T follicular helper cell (primary cell): ENCODE results near the gene NYAP2.

ENCODE experiments used
- DNase-seq: peaks from one replicate; pipeline ENCODE4 v3.0.0-alpha.2; 2020; ENCODE audit warnings: low read depth

The NYAP2 gene

GRCh38 chr2:225428360-225428759 lies 28.9 kb downstream of the NYAP2 start:
- no peak for DNase-seq

DNA sequence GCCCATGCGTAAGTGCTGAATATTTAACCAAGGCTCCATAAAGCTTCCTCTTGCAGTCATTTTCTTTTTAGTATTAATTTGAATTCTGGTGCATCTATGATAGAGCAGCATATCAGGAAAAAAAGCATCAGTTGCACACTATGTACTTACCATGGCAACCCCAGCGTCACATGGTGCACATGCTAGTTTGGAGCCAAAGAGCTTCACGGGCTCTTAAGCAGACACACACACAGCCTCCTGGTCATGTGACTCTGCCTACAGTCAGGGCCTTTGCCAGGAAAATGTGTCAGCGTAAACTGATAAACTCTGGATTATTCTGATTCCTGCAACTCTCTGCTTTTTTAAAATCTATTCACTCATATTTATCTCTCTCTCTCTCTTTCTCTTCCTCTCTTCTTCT lies 30.2 kb downstream of the NYAP2 start:
- no peak for DNase-seq

- DNase-seq = no peak
These were observed 31.8 kb downstream of the NYAP2 start for GRCh38 chr2:225431105-225431863.

GRCh38 chr2:225434014-225434413 lies 34.5 kb downstream of the NYAP2 start:
- DNase-seq = no peak

GRCh38 chr2:225437319-225437718 lies 37.8 kb downstream of the NYAP2 start:
- no peak for DNase-seq

DNA sequence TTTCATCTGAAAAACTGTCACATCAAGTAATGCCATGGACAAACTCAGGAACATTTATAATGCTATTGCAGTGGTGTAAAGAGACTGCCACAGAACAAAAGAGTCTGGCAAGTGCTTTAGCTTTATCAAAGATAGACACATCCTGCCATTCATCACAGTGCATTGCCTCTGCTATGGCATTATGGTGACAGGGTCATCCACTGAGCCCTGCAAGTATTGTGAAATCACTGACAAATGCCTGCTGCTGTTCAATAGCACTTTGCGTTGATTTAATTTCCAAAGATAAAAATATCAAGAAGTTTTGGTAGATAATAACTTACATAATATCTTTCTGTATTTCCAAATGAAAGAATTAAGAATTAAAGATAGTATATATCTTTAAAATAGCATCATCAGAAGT lies 38.7 kb downstream of the NYAP2 start:
- no peak for DNase-seq

- no peak for DNase-seq
These were observed 53.2 kb downstream of the NYAP2 start for GRCh38 chr2:225452677-225453076.

- no peak for DNase-seq
These were observed 54.9 kb downstream of the NYAP2 start for GRCh38 chr2:225454412-225454811.

DNA sequence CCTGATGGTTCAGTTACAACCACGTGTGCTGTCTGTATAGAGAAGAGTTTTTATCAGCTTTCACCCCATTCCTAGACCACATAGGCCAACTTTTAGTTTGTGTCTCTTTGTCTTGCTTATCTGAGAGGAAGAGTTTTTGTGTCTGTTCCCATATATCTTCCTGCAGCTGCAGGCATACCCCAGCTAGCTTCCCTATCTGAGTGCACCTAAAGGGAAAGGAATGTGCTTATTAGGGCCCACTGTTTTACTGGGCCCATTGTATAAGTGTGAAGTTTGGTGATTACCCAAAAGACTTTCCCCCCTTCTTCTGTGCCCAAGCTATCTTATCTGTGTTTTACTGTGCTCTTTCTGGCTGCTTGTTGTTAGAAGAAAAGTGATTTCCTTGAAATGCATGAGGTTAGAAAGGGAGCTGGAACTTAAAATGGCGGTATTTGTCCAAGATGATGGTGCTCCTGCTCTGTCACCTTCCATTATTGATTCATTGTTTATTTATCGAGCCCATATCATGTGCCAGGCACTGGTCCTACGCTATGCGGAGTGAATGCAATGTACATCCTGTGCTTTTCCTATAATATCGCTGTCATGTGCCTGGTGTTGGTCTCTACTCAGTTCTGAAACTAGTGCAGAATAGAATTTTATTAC lies 57.2 kb downstream of the NYAP2 start:
- no peak for DNase-seq

DNA sequence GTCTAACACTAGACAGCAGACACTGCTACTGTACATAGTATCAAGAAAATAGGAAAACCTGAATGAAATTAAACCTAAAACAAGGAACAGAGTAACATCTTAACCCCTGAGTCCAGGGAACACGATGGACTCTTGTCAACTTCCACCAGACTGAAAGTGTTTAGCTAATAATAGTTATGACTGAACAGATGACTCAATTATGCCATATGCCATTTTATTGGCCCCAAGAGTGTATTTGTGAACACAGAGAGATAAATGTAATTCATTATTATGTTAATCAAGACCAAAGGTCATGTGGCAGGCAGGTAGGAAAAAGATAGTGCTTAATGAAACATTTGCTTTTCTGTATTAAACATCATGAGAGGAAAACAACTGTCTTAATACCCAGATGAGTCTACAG lies 58.0 kb downstream of the NYAP2 start:
- DNase-seq = no peak

GRCh38 chr2:225458431-225459117 lies 59.1 kb downstream of the NYAP2 start:
- no peak for DNase-seq

DNA sequence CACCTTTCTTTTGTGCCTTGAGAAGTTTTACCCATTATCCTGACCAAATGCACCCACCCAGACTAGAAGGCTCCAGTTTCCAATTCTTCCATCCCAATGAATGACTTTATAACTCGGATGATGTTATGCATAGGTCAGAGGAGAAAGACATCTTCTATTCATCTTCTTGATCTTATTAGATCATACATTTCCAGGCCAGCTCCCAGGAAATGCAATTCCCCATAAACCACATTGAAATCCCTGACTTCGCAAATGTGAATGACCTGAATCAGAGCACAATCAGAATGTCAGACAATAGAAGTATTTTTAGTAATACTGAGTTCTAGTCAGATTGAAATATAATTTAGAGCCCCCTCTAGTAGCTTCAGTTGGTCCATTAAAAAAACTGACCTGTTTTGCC lies 62.9 kb downstream of the NYAP2 start:
- no peak for DNase-seq

DNA sequence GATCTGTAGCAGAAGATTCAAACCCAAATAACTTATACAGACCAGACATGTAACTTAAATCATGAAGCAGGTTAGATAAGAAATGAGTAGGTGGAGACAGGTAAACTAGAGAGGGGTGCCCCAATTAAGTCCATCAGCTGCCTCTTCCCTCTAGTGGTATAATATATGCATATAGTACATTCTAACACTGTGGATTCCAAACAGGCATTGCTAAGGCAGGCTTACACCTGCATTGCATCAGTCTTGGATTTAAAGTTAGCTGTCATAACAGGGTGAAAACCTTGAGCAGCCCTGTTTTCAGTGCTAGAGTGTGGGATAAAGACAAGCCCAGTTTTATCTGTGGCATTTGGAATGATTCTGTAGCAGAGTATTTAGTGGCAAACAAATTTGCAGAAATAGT lies 63.4 kb downstream of the NYAP2 start:
- no peak for DNase-seq

GRCh38 chr2:225463449-225463848 lies 63.9 kb downstream of the NYAP2 start:
- DNase-seq = no peak

DNA sequence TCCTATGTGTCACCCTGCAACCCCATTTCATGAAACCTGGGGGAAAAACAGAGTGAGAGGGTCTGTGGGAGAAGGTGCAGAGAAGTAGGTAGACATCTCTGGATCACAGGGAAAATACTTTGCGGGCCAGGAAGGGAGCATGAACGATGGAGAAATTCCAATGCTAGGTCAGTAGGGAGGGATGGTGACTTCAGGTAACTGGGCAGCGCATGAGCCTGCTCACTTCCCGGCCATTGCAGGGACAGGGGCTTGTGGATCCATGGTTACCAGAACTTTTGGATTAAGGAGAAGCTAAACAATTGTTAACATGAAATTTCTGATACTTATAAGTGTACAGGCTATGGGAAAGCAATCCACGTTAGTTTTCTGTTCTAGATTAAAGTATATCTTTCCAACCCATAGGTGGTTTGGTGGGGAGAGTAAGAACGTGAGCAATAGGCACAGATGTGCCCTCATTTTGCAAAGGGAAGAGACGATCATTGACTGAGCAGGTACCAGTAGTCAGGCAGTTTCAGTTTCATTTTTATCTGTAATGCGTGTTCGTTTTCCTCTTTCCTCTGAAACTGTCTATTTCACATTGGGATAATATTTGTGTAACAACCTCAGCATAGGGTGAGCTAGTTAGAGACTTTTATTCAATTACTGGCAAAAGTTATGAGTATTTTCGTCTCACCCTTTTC lies 65.0 kb downstream of the NYAP2 start:
- DNase-seq = no peak

- DNase-seq = no peak
These were observed 66.3 kb downstream of the NYAP2 start for GRCh38 chr2:225465827-225466226.

DNA sequence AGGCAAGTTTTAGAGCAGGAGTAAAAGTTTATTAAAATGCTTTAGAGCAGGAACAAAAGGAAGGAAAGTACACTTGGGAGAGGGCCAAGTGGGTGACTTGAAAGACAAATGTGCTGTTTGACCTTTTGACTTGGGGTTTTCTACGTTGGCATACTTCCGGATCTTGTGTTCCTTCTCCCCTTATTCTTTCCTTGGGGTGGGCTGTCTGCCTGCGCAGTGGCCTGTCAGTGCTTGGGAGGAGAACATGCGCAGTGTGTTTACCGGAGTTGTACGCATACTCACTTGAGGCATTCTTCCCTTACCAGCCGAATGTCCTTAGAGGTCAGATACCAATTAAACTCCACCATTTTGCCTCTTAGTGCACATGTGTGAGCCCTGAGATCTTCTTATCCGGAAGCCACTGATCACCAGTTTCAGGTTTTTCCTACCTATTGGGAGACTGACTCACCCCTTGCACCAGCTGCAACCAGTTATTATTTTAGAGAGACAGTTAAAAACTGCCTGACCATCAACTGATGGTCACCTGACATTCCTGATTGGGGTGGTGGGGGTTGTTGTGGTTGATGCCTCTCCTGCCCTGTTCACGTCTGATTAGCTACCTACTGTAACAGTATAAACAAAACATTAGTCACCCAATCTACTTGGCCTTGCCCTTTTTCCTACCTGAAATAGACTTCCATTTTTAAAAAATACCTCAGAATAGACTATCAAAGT lies 67.5 kb downstream of the NYAP2 start:
- DNase-seq = no peak

DNA sequence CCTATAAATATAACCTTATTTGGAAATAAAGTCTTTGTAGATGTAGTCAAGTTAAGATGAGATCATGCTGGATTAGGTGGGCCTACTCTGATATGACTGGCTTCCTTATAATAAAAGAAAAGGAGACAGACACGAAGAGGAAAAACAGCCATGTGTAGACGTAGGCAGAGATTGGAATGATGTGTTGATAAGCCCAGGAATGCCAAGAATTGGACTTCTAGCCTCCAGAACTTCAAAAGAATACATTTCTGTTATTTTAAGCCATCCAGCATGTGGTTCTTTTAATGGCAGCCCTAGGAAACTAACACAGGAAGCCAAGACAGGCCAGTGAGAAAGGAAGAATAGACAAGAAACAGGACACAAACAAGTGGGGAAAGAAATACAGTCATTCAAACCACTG lies 68.6 kb downstream of the NYAP2 start:
- no peak for DNase-seq

DNA sequence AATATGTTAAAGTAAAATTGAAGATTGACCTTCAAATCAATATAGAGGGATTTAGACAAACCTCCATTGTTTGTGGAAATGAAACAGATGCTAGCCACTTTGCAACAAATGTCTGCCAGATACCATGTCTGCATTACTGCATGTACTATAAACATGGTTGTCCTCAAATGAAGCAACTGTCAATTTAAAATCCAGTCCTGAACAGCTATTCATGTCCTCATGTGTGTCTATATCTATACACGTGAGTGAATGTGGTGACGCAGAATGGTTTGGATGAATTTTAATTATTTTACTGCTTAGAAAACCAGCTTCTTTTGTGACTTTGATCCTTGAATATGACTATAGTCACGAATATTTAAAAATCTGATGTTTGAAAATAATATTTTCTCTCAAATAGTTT lies 71.5 kb downstream of the NYAP2 start:
- DNase-seq = no peak

DNA sequence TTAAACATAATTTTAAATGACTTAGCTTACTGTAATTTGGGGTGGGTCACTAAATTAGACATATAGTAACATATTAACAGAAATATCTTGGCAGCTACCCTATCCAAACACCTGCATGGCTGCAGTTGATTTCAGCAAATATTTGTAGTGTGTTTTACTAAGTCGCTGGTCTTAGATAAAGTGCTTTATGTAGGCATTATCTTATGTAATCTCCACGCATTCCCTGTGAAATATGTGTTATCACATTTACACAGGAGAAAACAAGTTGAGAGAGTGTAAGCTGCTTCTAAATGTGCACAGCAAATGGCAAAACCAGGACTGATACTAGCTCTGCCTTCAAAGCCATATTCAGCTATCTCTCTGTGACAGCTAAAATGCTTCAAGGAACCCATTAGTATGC lies 72.0 kb downstream of the NYAP2 start:
- no peak for DNase-seq

DNA sequence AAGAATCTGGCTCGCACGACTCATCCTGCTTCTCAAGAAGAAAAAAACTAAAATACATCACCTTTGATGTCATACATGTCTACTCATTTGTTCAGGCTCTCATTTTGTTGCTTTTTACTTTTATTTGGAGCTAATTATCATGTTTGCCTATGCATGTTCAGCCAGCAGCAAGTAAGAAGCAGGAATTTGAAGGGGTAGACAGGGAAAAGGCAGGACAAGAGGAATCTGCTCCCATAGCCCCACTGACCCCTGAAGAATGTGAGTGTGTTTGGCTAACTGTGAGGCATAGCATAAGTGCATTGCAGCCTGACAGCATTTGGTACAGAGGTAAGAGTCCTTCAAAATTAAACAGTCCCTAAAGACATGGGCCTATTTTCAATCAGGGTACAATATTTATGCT lies 72.7 kb downstream of the NYAP2 start:
- no peak for DNase-seq

DNA sequence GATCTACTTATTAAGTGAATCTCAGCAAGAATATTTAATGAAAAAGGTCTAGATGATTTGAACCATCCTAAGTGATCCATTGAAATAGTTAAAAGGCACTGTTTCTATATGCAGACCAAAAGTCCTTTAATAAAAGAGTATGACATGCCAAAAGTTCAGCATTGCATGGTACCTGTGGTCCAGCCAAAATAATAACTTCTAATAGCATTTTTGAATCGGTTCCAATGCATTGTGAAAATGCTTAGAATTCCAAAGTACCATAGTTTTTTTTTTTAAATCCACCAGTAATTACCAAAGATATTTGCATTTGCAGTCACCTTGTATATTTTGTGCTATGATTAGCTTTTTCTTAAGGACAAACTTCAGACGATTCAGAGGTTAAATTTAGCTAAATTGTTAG lies 79.9 kb downstream of the NYAP2 start:
- no peak for DNase-seq
